NCI-H1092 treated with DMSO at 0.1 percent for 48 hours (cell line): Measurements from ENCODE around the gene CTNND2.

ENCODE experiments used
- DNase-seq: peaks from one replicate; lab custom pipeline; 2025; lab: John Stamatoyannopoulos, UW

CTNND2 gene

GRCh38 chr5:11520241-11520930 is 383.9 kb downstream of the CTNND2 start:
- DNase-seq: no peak

GRCh38 chr5:11519236-11519635 is 385.0 kb downstream of the CTNND2 start:
- no peak for DNase-seq

- DNase-seq: no peak
Observed at GRCh38 chr5:11518676-11519075, 385.6 kb downstream of the CTNND2 start.

GRCh38 chr5:11514705-11515432 is 389.4 kb downstream of the CTNND2 start:
- DNase-seq: no peak

GRCh38 chr5:11511878-11512277 is 392.4 kb downstream of the CTNND2 start:
- DNase-seq: no peak

GRCh38 chr5:11510889-11511288 is 393.4 kb downstream of the CTNND2 start:
- DNase-seq: no peak

- DNase-seq: no peak
Observed at GRCh38 chr5:11509793-11510192, 394.5 kb downstream of the CTNND2 start.

GRCh38 chr5:11507156-11507910 is 396.9 kb downstream of the CTNND2 start:
- no peak for DNase-seq

GRCh38 chr5:11504886-11505193 is 399.4 kb downstream of the CTNND2 start:
- no peak for DNase-seq

- DNase-seq: no peak
Observed at GRCh38 chr5:11504065-11504885, 400.0 kb downstream of the CTNND2 start.

GRCh38 chr5:11502783-11503182 is 401.5 kb downstream of the CTNND2 start:
- no peak for DNase-seq

- DNase-seq: no peak
Observed at GRCh38 chr5:11497651-11498050, 406.6 kb downstream of the CTNND2 start.

GRCh38 chr5:11496137-11496719 is 408.0 kb downstream of the CTNND2 start:
- no peak for DNase-seq

GRCh38 chr5:11494340-11494739 is 409.9 kb downstream of the CTNND2 start:
- DNase-seq: no peak

GRCh38 chr5:11491404-11492075 is 412.7 kb downstream of the CTNND2 start:
- no peak for DNase-seq

GRCh38 chr5:11483630-11484029 is 420.6 kb downstream of the CTNND2 start:
- no peak for DNase-seq

- DNase-seq: no peak
Observed at GRCh38 chr5:11482011-11482410, 422.2 kb downstream of the CTNND2 start.

GRCh38 chr5:11477786-11478185 is 426.5 kb downstream of the CTNND2 start:
- DNase-seq: no peak

- no peak for DNase-seq
Observed at GRCh38 chr5:11476866-11477265, 427.4 kb downstream of the CTNND2 start.

- DNase-seq: no peak
Observed at GRCh38 chr5:11468334-11469039, 435.8 kb downstream of the CTNND2 start.

- no peak for DNase-seq
Observed at GRCh38 chr5:11467588-11467987, 436.7 kb downstream of the CTNND2 start.
